Measurements from ENCODE around the gene C9orf153. TPM values are rescaled to one million over a fixed set of nuclear protein-coding genes. Genes with fewer than 3 reads are reported as not detected.

Gene C9orf153
- total and polyA plus RNA-seq, 2 of the 8 experiments (the other 6 are each of a cell fraction or from before 2014, with no cell fraction given) = not detected

DNA sequence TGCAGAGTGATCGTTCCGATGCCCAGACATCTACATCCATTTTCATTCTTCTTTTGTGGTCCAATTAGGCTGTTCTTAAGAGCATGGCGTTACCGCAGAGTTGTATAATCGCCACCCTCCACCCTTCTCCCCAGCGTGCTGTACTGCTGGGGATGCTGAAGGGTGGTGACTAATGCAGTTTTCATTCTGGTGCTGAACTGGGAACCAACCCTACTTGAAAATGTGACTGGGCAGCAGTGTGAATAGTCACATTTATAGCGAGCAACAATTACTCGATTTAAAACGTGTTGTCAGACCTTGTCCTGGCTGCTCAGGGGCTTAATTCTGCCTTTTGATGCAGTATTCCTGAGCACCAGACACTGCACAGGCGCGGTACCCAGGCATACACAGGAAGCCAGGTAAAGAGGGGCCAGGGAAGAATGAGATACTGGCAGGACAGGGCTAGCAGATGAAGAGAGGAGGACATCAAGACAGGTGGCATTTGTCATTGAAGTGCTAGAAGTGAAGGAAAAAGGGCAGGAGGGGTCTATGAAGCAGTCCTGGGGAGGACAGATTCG is 23.6 kb upstream of the C9orf153 start:
- H3K27me3 ChIP-seq (replicated peaks in 1 of 4; ENCODE audit: control insufficient read depth in 3 of 4, extremely low read depth in 1 of 4, insufficient read depth in 3 of 4, low read length in 3 of 4) = no peaks in the 10 kb centered on the region; a peak in 1 of 7 replicates
- H3K4ac ChIP-seq (replicated peaks; ENCODE audit: insufficient read length, low read depth, low read length) = no peak overlapping the region
- no peak overlapping the region for H3K27ac ChIP-seq (ENCODE audit: low read depth, low read length)
- peak overlapping the region; percentile 90 to 91 for H3K4me2 ChIP-seq (ENCODE audit: insufficient read depth in 1 of 2, low read depth in 2 of 2, low read length in 2 of 2)
- peaks cover 7% of the 10 kb centered on the region for H3K23me2 ChIP-seq (ENCODE audit: low read depth, low read length)
- no peak overlapping the region for H2BK120ac ChIP-seq (replicated peaks; ENCODE audit: low read depth, low read length)
- no peak overlapping the region for H4K5ac ChIP-seq (ENCODE audit: insufficient read length, low read depth, low read length)
- H4K91ac ChIP-seq (replicated peaks; ENCODE audit: insufficient read length, low read length) = no peak overlapping the region
- H2AK5ac ChIP-seq (ENCODE audit: low read depth, low read length) = peak overlapping the region; percentile 82; the same call in 1 of the 2 replicates
- POLR2A ChIA-PET (ENCODE audit: partially characterized antibody) = interaction anchor here (0.7 to 2.4 kb wide), 7 partner anchors 10 to 254 kb away, joined by 3 to 17 read pairs (median 5); partner anchors contain the start of gene GOLM1
- H2BK5ac ChIP-seq (ENCODE audit: low read depth, low read length) = peak overlapping the region; percentile 56; the same call in 1 of the 2 replicates
- H3K79me2 ChIP-seq (ENCODE audit: control insufficient read depth in 1 of 2, insufficient read depth in 2 of 2, low read length in 2 of 2) = peaks cover 9 to 31% of the 10 kb centered on the region in 2 experiments
- H3K9ac ChIP-seq (replicated peaks in 1 of 4; ENCODE audit: extremely low read depth in 1 of 4, low read depth in 3 of 4, low read length in 3 of 4) = peak overlapping the region in 3 of 4 experiments; percentile 60 to 86 (median 72); a peak in 6 of 7 replicates
- H3K14ac ChIP-seq (ENCODE audit: insufficient read length) = no peak overlapping the region
- H3K9me3 ChIP-seq (ENCODE audit: insufficient read depth in 2 of 2, low read depth in 1 of 2, low read length in 1 of 2) = no peaks in the 10 kb centered on the region
- H3K23ac ChIP-seq (ENCODE audit: insufficient read length) = no peak overlapping the region
- H4K8ac ChIP-seq (ENCODE audit: extremely low read depth, insufficient read depth, low read length) = no peak overlapping the region; the same call in 1 of the 2 replicates
- H3K36me3 ChIP-seq (ENCODE audit: control insufficient read depth in 2 of 4, insufficient read depth in 4 of 4, low read length in 3 of 4) = peaks cover 0 to 11% (median 3%) of the 10 kb centered on the region in 4 experiments; a peak in 4 of 8 replicates
- peak overlapping the region; percentile 98 for H2BK12ac ChIP-seq (ENCODE audit: low read depth, low read length)
- FAIRE-seq (no peak), DNase-seq (ENCODE audit: low read depth in 1 of 2, low spot score in 2 of 2) (no peak)
- peaks cover 0 to 4% of the 10 kb centered on the region in 2 experiments for H4K20me1 ChIP-seq (replicated peaks in 1 of 2; ENCODE audit: control insufficient read depth in 1 of 2, insufficient read depth in 2 of 2, low read length in 2 of 2)
- no peak overlapping the region for H2BK20ac ChIP-seq (ENCODE audit: low read length)
- H3K56ac ChIP-seq (replicated peaks; ENCODE audit: insufficient read length, low read depth, low read length) = no peak overlapping the region
- H3K4me1 ChIP-seq (replicated peaks in 1 of 4; ENCODE audit: control insufficient read depth in 3 of 4, insufficient read depth in 4 of 4, low read length in 3 of 4) = peaks cover 0 to 10% (median 7%) of the 10 kb centered on the region in 4 experiments; a peak in 5 of 7 replicates
- no peak overlapping the region for H3K18ac ChIP-seq (ENCODE audit: extremely low read depth, low read length)
- H3K4me3 ChIP-seq (ENCODE audit: extremely low read depth in 1 of 4, insufficient read depth in 2 of 4, low read depth in 3 of 4, low read length in 4 of 4) = peak overlapping the region; percentile 78 to 95 (median 85)
- peak overlapping the region; percentile 97 for H2BK15ac ChIP-seq (ENCODE audit: low read length)
- peak overlapping the region; percentile 98; the same call in 1 of the 2 replicates for H2AFZ ChIP-seq (ENCODE audit: low read length)
- 41% methylated on average over 12 of the region's 12 CpGs; no CpG with 5 or more reads in 1 of the 2 experiments for WGBS, 2 experiments (ENCODE audit: extremely low coverage in 1 of 2, insufficient coverage in 1 of 2, insufficient read length in 1 of 2, insufficient replicate concordance in 2 of 2, low coverage in 1 of 2, low lambda C conversion rate in 2 of 2, missing lambda C conversion rate in 1 of 2)
- CTCF ChIA-PET (ENCODE audit: partially characterized antibody) = interaction anchor here (1.1 kb wide), 1 partner anchor 80 kb away, joined by 7 read pairs; no protein-coding TSS in a partner anchor
- H3K79me1 ChIP-seq (ENCODE audit: low read depth, low read length) = peaks cover 3% of the 10 kb centered on the region; the same call in 1 of the 2 replicates
- TF ChIP-seq TCF12 (IDR thresholded peaks at IDR 0.05; ENCODE audit: low read depth, low read length) (no peak), SIX5 (IDR thresholded peaks at IDR 0.05; ENCODE audit: low read depth, low read length) (no peak), MAFK (IDR thresholded peaks at IDR 0.05; ENCODE audit: low read depth, low read length) (no peak), RBBP5 (IDR thresholded peaks at IDR 0.05; ENCODE audit: borderline replicate concordance, low read depth, low read length) (no peak), CHD2 (IDR thresholded peaks at IDR 0.05; ENCODE audit: low read length) (no peak), ZNF274 (IDR thresholded peaks at IDR 0.05; ENCODE audit: borderline replicate concordance, extremely low read depth, low read length) (no peak), NANOG (IDR thresholded peaks at IDR 0.05; ENCODE audit: insufficient read depth, low read depth, low read length, poor library complexity, severe bottlenecking) (no peak), TBP (IDR thresholded peaks at IDR 0.05; ENCODE audit: low read depth, low read length) (no peak), SIRT6 (IDR thresholded peaks at IDR 0.05; ENCODE audit: low read length) (no peak), KDM1A (IDR thresholded peaks at IDR 0.05; ENCODE audit: borderline replicate concordance, low read length) (no peak), SIN3A (conservative IDR thresholded peaks at IDR 0.05 in 1 of 2, IDR thresholded peaks at IDR 0.05 in 1 of 2; ENCODE audit: low read depth in 1 of 2, low read length in 2 of 2) (no peak)
- TF ChIP-seq, protein P1, sequence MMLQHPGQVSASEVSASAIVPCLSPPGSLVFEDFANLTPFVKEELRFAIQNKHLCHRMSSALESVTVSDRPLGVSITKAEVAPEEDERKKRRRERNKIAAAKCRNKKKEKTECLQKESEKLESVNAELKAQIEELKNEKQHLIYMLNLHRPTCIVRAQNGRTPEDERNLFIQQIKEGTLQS (IDR thresholded peaks at IDR 0.05; ENCODE audit: insufficient read depth, low read depth, low read length) = no peak

Data from H1 (cell line).